HepG2 (cell line): ENCODE results near the gene FOXD1. TPM values are rescaled to one million over a fixed set of nuclear protein-coding genes. Genes with fewer than 3 reads are reported as not detected.

ENCODE experiments used
- ATAC-seq: fragments of 200-7000 bp; cut with Tn5 transposase; 3 replicates; pipeline ENCODE4 v1.9.1; 2020; ENCODE audit warnings: mild to moderate bottlenecking, moderate library complexity
- BruUV-seq: library from RNA; stranded (reverse); fragments of 400-500 nt; replicated peaks from 2 replicates; lab custom pipeline; 2021; lab: Mats Ljungman, UMichigan
- CTCF ChIA-PET: fragments of 300-600 bp; formaldehyde crosslinking; extraction: SDS; loops from one replicate; lab custom pipeline; 2021; ENCODE audit warnings: low total read pairs, inconsistent platforms, low intra/inter-chr PET ratio; lab: Yijun Ruan, JAX
- POLR2A ChIA-PET: fragments of 350-600 bp; sonication (Branson Sonifier 250); formaldehyde crosslinking; loops from one replicate; lab custom pipeline; 2020; ENCODE audit warnings: antibody characterized with exemption, inconsistent platforms; lab: Yijun Ruan, JAX
- DNase-seq: peaks from one replicate; pipeline ENCODE4 v3.0.0-alpha.2; 2015; ENCODE audit warnings: low spot score
- FAIRE-seq: peaks from 3 replicates; lab custom pipeline; 2011; peaks lifted over from hg19 to GRCh38; lab: Jason Lieb, UNC
- H2AFZ ChIP-seq: one replicate; pipeline ENCODE4 v1.6.1; 2011; ENCODE audit warnings: low read length, inconsistent platforms
- H3K27ac ChIP-seq: fragments of 300-600 bp; 3 replicates; pipeline ENCODE4 v1.8.0; 2011; ENCODE audit warnings: mixed run types, mild to moderate bottlenecking, mixed read lengths, low read length, inconsistent platforms; ENCODE audit not compliant: insufficient read depth; ENCODE audit errors: extremely low read length
- H3K27me3 ChIP-seq, 2 experiments: fragments of 200-600 bp in 1 of 2; 2 replicates in 1 of 2; 3 replicates in 1 of 2; pipeline versions ENCODE4 v1.6.0 to v1.8.0; 2011; ENCODE audit warnings: low read length in 2 of 2, mild to moderate bottlenecking in 2 of 2, moderate library complexity in 2 of 2, inconsistent platforms in 1 of 2; ENCODE audit not compliant: insufficient read depth in 2 of 2, control insufficient read depth in 1 of 2
- H3K36me3 ChIP-seq, 2 experiments: fragments of 200-600 bp in 1 of 2; replicated peaks in 1 of 2; 2 replicates in 1 of 2; 3 replicates in 1 of 2; pipeline versions ENCODE4 v1.5.1 to v1.8.0; 2011; ENCODE audit warnings: low read length in 2 of 2, inconsistent platforms in 1 of 2; ENCODE audit not compliant: insufficient read depth in 2 of 2, control insufficient read depth in 1 of 2
- H3K4me1 ChIP-seq: 2 replicates; pipeline ENCODE4 v1.5.1; 2012; ENCODE audit warnings: low read length, inconsistent platforms; ENCODE audit not compliant: insufficient read depth
- H3K4me2 ChIP-seq: 2 replicates; pipeline ENCODE4 v1.6.0; 2011; ENCODE audit warnings: low read depth, low read length, inconsistent platforms
- H3K4me3 ChIP-seq, 3 experiments: fragments of 200-600 bp in 1 of 3; sonication (generic), shearing (Covaris generic) in 1 of 3; replicated peaks in 1 of 3; 2 replicates each; pipeline ENCODE4 v1.5.1; 2011 to 2016; ENCODE audit warnings: low read length in 3 of 3, inconsistent platforms in 2 of 3, low read depth in 2 of 3, mild to moderate bottlenecking in 2 of 3, control low read depth in 1 of 3, mixed read lengths in 1 of 3; ENCODE audit not compliant: insufficient read depth in 1 of 3
- H3K79me2 ChIP-seq: one replicate; pipeline ENCODE4 v1.6.1; 2011; ENCODE audit warnings: low read length, inconsistent platforms; ENCODE audit not compliant: insufficient read depth
- H3K9ac ChIP-seq: 2 replicates; pipeline ENCODE4 v1.6.0; 2011; ENCODE audit warnings: mild to moderate bottlenecking, low read depth, low read length, inconsistent platforms; ENCODE audit not compliant: insufficient read depth
- H3K9me3 ChIP-seq: 2 replicates; pipeline ENCODE4 v1.5.1; 2012; ENCODE audit warnings: mild to moderate bottlenecking, low read length
- H4K20me1 ChIP-seq: 2 replicates; pipeline ENCODE4 v1.6.0; 2011; ENCODE audit warnings: inconsistent platforms, mild to moderate bottlenecking, low read length, moderate library complexity; ENCODE audit not compliant: insufficient read depth
- HNRNPLL ChIP-seq: fragments of 200-400 bp; formaldehyde crosslinking; IDR thresholded peaks from 2 replicates; pipeline ENCODE4 v1.6.1; 2017; ENCODE audit warnings: mild to moderate bottlenecking, low read depth, low read length; ENCODE audit not compliant: poor library complexity, severe bottlenecking
- MEIS2 ChIP-seq: sonication (generic); formaldehyde crosslinking; IDR thresholded peaks from 2 replicates; pipeline ENCODE4 v1.9.0; 2021; ENCODE audit warnings: mild to moderate bottlenecking, missing genetic modification reagents
- MYNN ChIP-seq: sonication (generic); formaldehyde crosslinking; IDR thresholded peaks from 2 replicates; pipeline ENCODE4 v1.4.0; 2020; ENCODE audit warnings: mild to moderate bottlenecking, low read depth, missing genetic modification reagents
- NCOA2 ChIP-seq: sonication (generic); formaldehyde crosslinking; IDR thresholded peaks from 2 replicates; pipeline ENCODE4 v1.8.0; 2022; ENCODE audit warnings: inconsistent platforms
- POGZ ChIP-seq: sonication (generic); formaldehyde crosslinking; IDR thresholded peaks from 2 replicates; pipeline ENCODE4 v1.4.0; 2020; ENCODE audit warnings: mild to moderate bottlenecking, missing genetic modification reagents
- REXO4 ChIP-seq: sonication (generic); formaldehyde crosslinking; IDR thresholded peaks from 2 replicates; pipeline ENCODE4 v1.8.0; 2022; ENCODE audit warnings: missing genetic modification reagents, mild to moderate bottlenecking, borderline replicate concordance
- SRF ChIP-seq: IDR thresholded peaks from 2 replicates; pipeline ENCODE4 v1.6.1; 2011; ENCODE audit warnings: mild to moderate bottlenecking, low read depth, low read length, moderate library complexity
- ZNF3 ChIP-seq: IDR thresholded peaks from 2 replicates; pipeline ENCODE4 v1.7.0; 2017; ENCODE audit warnings: inconsistent platforms
- ZNF451 ChIP-seq: sonication (generic); formaldehyde crosslinking; IDR thresholded peaks from 2 replicates; pipeline ENCODE4 v1.5.0; 2020; ENCODE audit warnings: mild to moderate bottlenecking, missing genetic modification reagents
- ZNF724P ChIP-seq: sonication (generic); formaldehyde crosslinking; IDR thresholded peaks from 2 replicates; pipeline ENCODE4 v1.8.0; 2022; ENCODE audit warnings: missing genetic modification reagents, borderline replicate concordance
- ZNF766 ChIP-seq: sonication (generic); formaldehyde crosslinking; IDR thresholded peaks from 2 replicates; pipeline ENCODE4 v1.5.0; 2020; ENCODE audit warnings: missing genetic modification reagents, borderline replicate concordance
- ZSCAN12 ChIP-seq: sonication (generic); formaldehyde crosslinking; IDR thresholded peaks from 2 replicates; pipeline ENCODE4 v1.9.0; 2021; ENCODE audit warnings: mild to moderate bottlenecking, missing genetic modification reagents
- WGBS: methylation state at CpG from one replicate; pipeline ENCODE4 v1.1.6; 2017; ENCODE audit warnings: low lambda C conversion rate; 5-methylcytosine and 5-hydroxymethylcytosine counted together
- in situ Hi-C: cut with HindIII; loops from 2 replicates; pipeline ENCODE4 v1.10.0; 2017; ENCODE audit warnings: low pct_unique_long_range_greater_than_20kb; ENCODE audit not compliant: extremely low pct_ligation_motif_present
- intact Hi-C: fragments of 100-400 bp; cut with micrococcal nuclease; formaldehyde crosslinking; loops from one replicate; pipeline ENCODE4 v1.10.0; 2022; ENCODE audit not compliant: unreplicated experiment
- polyA plus RNA-seq, 8 experiments: library from polyadenylated mRNA; depleted of rRNA in 3 of 8; stranded (reverse) in 7 of 8; unstranded in 1 of 8; fragments of >200 nt; fragmentation: Illumina TruSeq in 4 of 8; extraction: Trizol in 4 of 8; gene quantifications; 2 replicates each; pipeline versions ENCODE4 v1.2.1 to v1.2.3, GENCODE V29; 2011 to 2016; ENCODE audit warnings: low read depth in 4 of 8, missing spikeins in 1 of 8, mixed read lengths in 1 of 8; ENCODE audit not compliant: insufficient read depth in 1 of 8
- total RNA-seq, 5 experiments: library from RNA; depleted of rRNA; stranded (reverse); fragments of >200 nt; fragmentation: Illumina TruSeq; extraction: Trizol; gene quantifications; 2 replicates each; pipeline ENCODE4 v1.2.3, GENCODE V29; 2016; ENCODE audit warnings: low read depth in 1 of 5
- TF ChIP-seq, protein P1 (sequence below): sonication (generic); formaldehyde crosslinking; IDR thresholded peaks from 2 replicates; pipeline ENCODE4 v1.9.0; 2021; ENCODE audit warnings: missing genetic modification reagents, borderline replicate concordance
- TF ChIP-seq, protein P2 (sequence below): sonication (generic); formaldehyde crosslinking; IDR thresholded peaks from 2 replicates; pipeline ENCODE4 v1.9.0; 2021; ENCODE audit warnings: missing genetic modification reagents, borderline replicate concordance

The FOXD1 gene
- total and polyA plus RNA-seq, 2 of the 13 experiments (the other 11 are each of a cell fraction or from before 2014, with no cell fraction given) = 0.04 to 0.05 TPM

GRCh38 chr5:73434461-73434860 is 14.1 kb downstream of the FOXD1 start:
- Histone ChIP-seq H3K27me3 (peaks cover 5 to 50% of the 10 kb centered on the region in 2 experiments), H3K4me1 (peaks cover 23% of the 10 kb centered on the region), H3K9me3 (no peaks in the 10 kb centered on the region), H3K9ac (no peak overlapping the region), H3K27ac (no peak overlapping the region), H3K4me3 (no peak overlapping the region), H2AFZ (no peak overlapping the region), H4K20me1 (no peaks in the 10 kb centered on the region), H3K4me2 (no peak overlapping the region), H3K36me3 (no peaks in the 10 kb centered on the region), H3K79me2 (no peaks in the 10 kb centered on the region)
- no peak for ATAC-seq
- no peak for DNase-seq
- TF ChIP-seq ZNF3 (CRISPR knock-in tag) = no peak
- TF ChIP-seq, protein P1, sequence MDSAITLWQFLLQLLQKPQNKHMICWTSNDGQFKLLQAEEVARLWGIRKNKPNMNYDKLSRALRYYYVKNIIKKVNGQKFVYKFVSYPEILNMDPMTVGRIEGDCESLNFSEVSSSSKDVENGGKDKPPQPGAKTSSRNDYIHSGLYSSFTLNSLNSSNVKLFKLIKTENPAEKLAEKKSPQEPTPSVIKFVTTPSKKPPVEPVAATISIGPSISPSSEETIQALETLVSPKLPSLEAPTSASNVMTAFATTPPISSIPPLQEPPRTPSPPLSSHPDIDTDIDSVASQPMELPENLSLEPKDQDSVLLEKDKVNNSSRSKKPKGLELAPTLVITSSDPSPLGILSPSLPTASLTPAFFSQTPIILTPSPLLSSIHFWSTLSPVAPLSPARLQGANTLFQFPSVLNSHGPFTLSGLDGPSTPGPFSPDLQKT (CRISPR knock-in tag) = no peak
- no peak for TF ChIP-seq MYNN (CRISPR knock-in tag)
- in situ Hi-C loops = no loop called here
- intact Hi-C loops = no loop called here
- ChIA-PET CTCF (no interaction called here), POLR2A (no interaction called here)
- FAIRE-seq = no peak
- BruUV-seq = no TSS peak
- 2% methylated on average over 1 of the region's 1 CpG for WGBS

- no peak for ATAC-seq
- Histone ChIP-seq H3K79me2 (no peaks in the 10 kb centered on the region), H3K4me3 (no peak overlapping the region), H4K20me1 (no peaks in the 10 kb centered on the region), H3K9ac (no peak overlapping the region), H3K4me2 (no peak overlapping the region), H3K27ac (no peak overlapping the region), H2AFZ (no peak overlapping the region), H3K9me3 (no peaks in the 10 kb centered on the region), H3K36me3 (no peaks in the 10 kb centered on the region), H3K27me3 (peaks cover 5 to 47% of the 10 kb centered on the region in 2 experiments), H3K4me1 (peaks cover 23% of the 10 kb centered on the region)
- ChIA-PET CTCF (no interaction called here), POLR2A (no interaction called here)
- WGBS = 0% methylated on average over 1 of the region's 1 CpG
- in situ Hi-C loops = no loop called here
- no TSS peak for BruUV-seq
- FAIRE-seq = no peak
- DNase-seq = no peak
- intact Hi-C loops = no loop called here
- TF ChIP-seq ZNF451 (no peak), NCOA2 (CRISPR knock-in tag) (no peak), SRF (no peak), MEIS2 (CRISPR knock-in tag) (no peak), HNRNPLL (no peak), REXO4 (CRISPR knock-in tag) (no peak), ZNF766 (no peak), ZNF724P (CRISPR knock-in tag) (no peak), ZSCAN12 (CRISPR knock-in tag) (no peak), POGZ (CRISPR knock-in tag) (no peak)
- TF ChIP-seq, protein P2, sequence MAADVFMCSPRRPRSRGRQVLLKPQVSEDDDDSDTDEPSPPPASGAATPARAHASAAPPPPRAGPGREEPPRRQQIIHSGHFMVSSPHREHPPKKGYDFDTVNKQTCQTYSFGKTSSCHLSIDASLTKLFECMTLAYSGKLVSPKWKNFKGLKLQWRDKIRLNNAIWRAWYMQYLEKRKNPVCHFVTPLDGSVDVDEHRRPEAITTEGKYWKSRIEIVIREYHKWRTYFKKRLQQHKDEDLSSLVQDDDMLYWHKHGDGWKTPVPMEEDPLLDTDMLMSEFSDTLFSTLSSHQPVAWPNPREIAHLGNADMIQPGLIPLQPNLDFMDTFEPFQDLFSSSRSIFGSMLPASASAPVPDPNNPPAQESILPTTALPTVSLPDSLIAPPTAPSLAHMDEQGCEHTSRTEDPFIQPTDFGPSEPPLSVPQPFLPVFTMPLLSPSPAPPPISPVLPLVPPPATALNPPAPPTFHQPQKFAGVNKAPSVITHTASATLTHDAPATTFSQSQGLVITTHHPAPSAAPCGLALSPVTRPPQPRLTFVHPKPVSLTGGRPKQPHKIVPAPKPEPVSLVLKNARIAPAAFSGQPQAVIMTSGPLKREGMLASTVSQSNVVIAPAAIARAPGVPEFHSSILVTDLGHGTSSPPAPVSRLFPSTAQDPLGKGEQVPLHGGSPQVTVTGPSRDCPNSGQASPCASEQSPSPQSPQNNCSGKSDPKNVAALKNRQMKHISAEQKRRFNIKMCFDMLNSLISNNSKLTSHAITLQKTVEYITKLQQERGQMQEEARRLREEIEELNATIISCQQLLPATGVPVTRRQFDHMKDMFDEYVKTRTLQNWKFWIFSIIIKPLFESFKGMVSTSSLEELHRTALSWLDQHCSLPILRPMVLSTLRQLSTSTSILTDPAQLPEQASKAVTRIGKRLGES (CRISPR knock-in tag) = no peak
- TF ChIP-seq, all 625 proteins: peak for 0
Measured at GRCh38 chr5:73433982-73434342, 14.6 kb downstream of the FOXD1 start.
